LNCAP (cell line): Measurements from ENCODE around the gene HAPSTR1.

Experiments used
- TF ChIP-seq, protein P1 (sequence below): fragments of 450-650 bp; IDR thresholded peaks from 2 replicates; pipeline ENCODE4 v1.5.1; 2017; ENCODE audit warnings: mild to moderate bottlenecking

The HAPSTR1 gene, protein sequence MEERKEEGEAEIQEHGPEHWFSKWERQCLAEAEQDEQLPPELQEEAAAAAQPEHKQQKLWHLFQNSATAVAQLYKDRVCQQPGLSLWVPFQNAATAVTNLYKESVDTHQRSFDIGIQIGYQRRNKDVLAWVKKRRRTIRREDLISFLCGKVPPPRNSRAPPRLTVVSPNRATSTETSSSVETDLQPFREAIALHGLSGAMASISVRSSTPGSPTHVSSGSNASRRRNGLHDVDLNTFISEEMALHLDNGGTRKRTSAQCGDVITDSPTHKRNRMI

GRCh38 chr16:9090960-9091866, at the start of gene HAPSTR1:
Gene HAPSTR1, plus strand, starts transcription at chr16:9091644. Its CDS starts 401 bp downstream, at chr16:9092045.
- TF ChIP-seq, protein P1, sequence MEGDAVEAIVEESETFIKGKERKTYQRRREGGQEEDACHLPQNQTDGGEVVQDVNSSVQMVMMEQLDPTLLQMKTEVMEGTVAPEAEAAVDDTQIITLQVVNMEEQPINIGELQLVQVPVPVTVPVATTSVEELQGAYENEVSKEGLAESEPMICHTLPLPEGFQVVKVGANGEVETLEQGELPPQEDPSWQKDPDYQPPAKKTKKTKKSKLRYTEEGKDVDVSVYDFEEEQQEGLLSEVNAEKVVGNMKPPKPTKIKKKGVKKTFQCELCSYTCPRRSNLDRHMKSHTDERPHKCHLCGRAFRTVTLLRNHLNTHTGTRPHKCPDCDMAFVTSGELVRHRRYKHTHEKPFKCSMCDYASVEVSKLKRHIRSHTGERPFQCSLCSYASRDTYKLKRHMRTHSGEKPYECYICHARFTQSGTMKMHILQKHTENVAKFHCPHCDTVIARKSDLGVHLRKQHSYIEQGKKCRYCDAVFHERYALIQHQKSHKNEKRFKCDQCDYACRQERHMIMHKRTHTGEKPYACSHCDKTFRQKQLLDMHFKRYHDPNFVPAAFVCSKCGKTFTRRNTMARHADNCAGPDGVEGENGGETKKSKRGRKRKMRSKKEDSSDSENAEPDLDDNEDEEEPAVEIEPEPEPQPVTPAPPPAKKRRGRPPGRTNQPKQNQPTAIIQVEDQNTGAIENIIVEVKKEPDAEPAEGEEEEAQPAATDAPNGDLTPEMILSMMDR = no peak

DNA sequence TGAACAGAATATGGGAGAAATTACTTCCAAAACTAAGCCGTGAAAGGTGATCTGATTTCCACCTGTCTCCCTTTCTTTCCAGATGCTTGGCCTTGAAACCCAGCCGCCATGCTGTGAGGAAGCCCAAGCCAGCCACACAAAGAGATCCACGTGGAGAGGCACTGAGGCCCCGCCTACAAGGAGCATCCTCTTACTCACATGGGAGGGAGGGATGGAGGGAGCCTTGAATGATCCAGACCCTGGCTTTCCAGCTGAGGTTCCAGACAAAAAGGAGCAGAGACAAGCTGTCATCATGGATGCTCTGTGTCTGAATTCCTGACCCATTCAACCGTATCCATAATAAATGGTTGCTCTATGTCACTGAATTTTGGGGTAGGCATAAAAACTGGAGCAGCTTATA, 48.9 kb upstream of the HAPSTR1 start:
- TF ChIP-seq, protein P1 = no peak

DNA sequence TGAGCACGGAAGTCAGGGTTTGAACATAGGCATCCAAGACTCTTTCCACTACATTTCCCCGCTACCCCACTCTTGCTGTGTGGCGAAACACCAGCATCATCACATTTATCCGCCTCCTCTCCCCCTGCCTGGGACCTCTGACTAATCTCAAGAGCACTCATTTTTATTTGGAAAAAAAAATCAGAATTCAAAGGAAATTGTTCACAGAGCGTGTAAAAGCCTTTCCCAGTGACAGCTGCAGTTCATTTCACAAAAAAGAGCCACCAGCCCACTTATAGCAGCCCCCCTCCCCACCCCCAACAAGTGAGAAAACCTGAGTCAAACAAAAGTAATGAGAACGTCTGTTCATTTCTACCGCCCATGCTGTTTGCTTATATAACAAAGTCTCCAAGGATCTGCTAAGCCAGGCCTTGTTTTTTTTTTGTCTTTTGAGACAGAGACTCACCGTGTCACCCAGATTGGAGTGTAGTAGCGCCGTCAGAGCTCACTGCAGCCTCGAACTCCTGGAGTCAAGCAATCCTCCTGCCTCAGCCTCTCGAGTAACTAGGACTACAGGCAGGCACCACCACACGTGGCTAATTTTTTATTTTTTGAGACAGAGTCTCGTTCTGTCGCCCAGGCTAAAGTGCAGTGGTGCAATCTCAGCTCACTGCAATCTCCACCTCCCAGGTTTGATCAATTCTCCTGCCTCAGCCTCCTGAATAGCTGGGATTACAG, 48.3 kb upstream of the HAPSTR1 start:
- TF ChIP-seq, protein P1 = no peak

DNA sequence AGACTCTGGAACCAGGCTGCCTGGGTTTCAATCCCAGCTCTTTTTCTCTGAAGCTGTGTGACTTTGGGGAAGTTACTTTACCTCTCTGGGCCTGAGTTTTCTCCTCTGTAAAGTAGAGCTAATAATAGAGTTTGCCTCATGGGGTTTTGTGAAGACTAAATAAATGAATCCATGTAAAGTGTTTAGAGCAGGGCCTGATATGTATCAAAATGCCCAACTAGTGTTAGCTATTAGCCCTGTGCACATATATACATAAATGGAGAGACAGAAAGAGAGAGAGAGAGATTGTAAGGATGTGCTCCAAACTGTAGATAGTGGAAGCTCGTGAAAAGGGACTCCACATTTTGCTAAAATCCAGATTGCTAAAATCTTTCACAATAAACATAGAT, 44.8 kb upstream of the HAPSTR1 start:
- TF ChIP-seq, protein P1 = no peak

DNA sequence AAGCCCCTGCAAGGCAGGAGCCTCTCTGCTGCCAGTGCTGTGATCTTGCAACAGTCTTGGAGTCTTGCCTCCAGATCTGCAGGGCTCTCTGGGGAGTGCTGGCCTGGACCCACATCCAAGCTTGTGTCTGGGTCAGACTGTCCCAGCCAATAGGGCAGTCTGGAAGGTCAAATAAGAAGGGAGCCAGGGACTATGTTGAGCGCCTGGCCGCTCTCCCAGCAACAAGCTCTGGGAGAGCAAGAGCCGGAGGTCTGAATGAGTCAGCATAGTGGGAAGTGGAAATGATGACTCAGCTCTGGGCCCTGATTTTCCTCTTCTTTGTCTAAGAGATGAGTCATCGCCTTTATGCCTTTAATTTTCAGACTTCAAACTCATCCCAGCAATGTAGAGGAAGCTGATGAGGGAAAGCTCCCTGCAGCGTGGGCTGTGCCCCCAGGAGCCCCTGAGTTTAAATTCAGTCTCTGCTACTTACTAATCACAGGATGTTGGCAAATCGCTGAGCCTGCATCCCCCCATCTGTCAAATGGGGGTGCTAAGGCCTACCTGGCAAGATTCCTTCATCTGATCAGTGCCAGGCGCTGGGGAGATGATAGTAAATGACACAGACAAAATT, 43.6 kb upstream of the HAPSTR1 start:
- TF ChIP-seq, protein P1 = no peak

- TF ChIP-seq, protein P1 = no peak
These were observed 43.1 kb upstream of the HAPSTR1 start for GRCh38 chr16:9048302-9048700.

DNA sequence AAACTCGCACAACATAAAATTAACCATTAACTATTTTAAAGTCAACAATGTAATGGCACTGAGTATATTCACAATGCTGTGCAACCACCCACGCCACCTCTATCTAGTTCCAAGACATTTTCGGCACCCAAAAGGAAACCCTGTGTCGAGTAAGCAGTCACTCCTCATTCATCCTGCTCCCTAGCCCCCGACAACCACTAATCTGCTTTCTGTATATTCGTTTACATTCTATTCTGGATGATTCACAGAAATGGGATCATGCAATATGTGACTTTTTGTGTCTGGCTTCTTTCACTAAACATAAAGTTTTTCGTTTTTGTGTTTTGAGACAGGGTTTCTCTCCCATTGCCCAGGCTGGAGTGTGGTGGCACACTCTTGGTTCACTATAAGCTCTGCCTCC, 42.2 kb upstream of the HAPSTR1 start:
- TF ChIP-seq, protein P1 = no peak
